Purkinje cell (primary cell): ENCODE results near the gene ZNF280B. TPM values are rescaled to one million over a fixed set of nuclear protein-coding genes. Genes with fewer than 3 reads are reported as not detected.

Source experiments
- polyA plus RNA-seq: library from polyadenylated mRNA; unstranded; fragments of >200 nt; fragmentation: Nextera tagmentation; gene quantifications from 2 replicates; pipeline ENCODE4 v1.2.1, GENCODE V29; 2014

The ZNF280B gene, protein sequence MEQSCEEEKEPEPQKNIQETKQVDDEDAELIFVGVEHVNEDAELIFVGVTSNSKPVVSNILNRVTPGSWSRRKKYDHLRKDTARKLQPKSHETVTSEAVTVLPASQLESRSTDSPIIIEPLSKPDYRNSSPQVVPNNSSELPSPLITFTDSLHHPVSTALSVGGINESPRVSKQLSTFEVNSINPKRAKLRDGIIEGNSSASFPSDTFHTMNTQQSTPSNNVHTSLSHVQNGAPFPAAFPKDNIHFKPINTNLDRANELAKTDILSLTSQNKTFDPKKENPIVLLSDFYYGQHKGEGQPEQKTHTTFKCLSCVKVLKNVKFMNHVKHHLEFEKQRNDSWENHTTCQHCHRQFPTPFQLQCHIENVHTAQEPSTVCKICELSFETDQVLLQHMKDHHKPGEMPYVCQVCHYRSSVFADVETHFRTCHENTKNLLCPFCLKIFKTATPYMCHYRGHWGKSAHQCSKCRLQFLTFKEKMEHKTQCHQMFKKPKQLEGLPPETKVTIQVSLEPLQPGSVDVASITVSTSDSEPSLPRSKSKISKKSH
- 8.8 and 8.9 TPM in 2 replicates for polyA plus RNA-seq

DNA sequence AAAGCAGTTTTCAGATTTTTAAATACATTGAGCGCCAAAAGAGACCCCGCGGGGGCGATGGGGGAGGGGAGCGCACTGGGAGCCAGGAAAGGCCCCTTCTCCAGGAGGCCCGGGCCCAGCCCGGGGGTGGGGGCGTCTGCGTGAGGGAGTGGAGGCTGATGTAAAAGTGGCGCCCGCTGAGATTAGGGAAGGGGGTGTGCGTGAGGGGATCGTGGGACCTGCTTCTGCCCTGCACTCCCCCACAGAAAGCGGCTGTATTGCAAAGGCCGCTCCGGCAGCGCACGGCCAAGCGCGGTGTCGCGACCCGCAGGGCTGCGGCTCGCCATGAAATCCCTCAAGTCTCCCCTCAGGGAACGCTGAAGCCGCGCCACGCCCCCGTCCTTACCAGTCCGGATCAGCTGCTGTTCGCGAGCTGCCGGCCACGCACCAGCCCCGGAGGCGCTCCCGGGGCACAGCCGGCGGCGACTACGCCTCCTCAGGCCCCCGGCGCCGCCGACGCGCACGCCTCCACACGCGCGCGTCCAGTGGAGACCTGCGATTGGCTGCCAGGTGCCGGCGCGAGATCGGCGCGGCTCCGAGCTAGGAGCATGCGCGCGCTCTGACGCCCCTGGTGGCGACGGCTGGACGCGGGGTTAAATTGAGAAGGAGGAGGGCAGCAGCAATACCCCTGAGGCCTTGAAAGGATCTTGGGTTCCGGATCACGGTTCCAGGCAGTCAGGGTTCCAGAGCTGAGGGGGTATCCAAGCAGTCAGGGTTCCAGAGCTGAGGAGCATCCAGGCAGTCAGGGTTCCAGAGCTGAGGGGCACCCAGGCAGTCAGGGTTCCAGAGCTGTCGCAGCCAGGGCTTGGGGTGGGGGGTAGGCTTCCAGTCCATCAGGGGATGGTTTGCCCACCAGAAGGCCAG lies at the start of gene ZNF280B:
ZNF280B (minus strand) TSS at position 469 of the 903 bp plus-strand sequence. CDS start 19,344 bp downstream, outside the sequence.

DNA sequence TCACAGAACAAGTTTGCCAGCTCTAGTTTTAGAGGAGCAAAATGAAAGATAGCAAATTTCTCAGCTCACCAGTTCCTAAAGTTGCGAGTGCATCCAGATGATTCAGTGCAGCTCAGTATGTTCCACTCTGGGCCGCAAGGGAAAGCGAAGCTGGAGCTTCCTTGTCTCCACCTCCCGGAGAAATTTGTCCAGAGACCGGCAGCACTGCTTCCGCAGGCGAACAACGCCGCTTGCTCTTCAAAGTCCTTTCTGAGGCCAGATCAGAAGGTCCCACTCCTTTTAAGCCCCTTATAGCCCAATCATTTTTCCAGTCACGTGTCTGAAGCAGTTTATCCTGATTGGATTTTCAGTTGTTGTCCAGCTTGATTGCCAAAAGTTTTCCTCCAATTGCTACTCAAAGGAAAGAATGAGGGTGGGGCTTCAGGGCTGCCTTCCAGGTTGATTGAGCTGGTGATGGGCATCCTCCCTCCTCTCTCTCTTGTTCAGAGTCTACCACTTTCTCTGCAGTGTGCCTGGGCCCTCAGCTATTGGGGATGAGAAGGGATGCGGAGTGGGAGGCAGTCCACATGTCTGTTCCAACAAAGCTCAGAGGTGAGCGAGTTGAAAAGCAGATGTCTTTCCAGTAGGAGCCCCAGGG lies 11.6 kb upstream of the ZNF280B start, which contains the start of gene ZNF280A:
ZNF280A (minus strand) TSS at position 251 of the 637 bp plus-strand sequence. CDS start 4,640 bp downstream, outside the sequence.

Other genes starting within 250 kb of the ZNF280B start
- gene ZNF280A, start 11.5 kb upstream of the ZNF280B start, polyA plus RNA-seq = not detected in 2 replicates
- not detected in 2 replicates for gene PRAME, start 50.5 kb upstream of the ZNF280B start, polyA plus RNA-seq
- not detected in 2 replicates for gene GGTLC2, start 135.9 kb upstream of the ZNF280B start, polyA plus RNA-seq